ENCODE data around the gene MED12L. TPM values are rescaled to one million over a fixed set of nuclear protein-coding genes. Genes with fewer than 3 reads are reported as not detected.

Gene MED12L
- total and polyA plus RNA-seq, 9 donors, result 0.15 to 2.4 (median 0.75) TPM

DNA sequence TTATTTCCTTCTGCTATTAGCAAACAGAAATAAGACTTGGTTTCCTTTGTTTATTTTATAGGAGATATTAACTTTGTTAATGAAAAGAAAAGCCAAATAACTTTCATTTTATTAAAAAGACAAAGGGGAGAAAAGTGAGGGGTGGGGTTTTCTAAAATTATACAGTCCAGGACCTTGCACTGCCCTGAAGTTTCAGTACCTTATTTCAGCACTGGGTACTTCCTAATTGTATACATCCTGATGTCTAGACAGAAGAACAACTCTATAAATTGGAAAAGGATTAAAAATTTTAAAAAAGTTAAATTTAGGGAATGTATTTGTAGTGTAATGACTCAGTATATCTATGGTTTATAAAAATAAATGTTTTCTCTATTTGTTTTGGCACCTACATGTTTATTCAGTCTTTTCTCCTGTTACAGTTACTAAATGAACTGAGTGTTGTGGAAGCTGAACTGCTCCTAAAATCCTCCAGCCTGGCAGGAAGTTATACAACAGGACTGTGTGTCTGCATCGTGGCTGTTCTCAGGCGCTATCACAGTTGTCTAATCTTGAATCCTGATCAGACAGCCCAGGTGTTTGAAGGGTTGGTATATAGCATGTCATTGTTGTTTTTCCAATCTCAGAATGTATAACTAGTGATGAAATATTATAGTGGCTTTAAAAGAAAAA, 271.5 kb downstream of the MED12L start:
- WGBS, 3 donors, result 64 to 67% (median 65%) methylated on average over 2 of the region's 2 CpGs
- intact Hi-C loops (cut with DNase I), result no loop called here
- no peaks in the 10 kb centered on the region for H3K9me3 ChIP-seq
- H3K27me3 ChIP-seq, result peaks cover 2% of the 10 kb centered on the region
- H3K4me3 ChIP-seq, result no peak overlapping the region
- TF ChIP-seq POLR2A (IDR thresholded peaks at IDR 0.05) (no peak), EP300 (IDR thresholded peaks at IDR 0.05) (no peak), CTCF (IDR thresholded peaks at IDR 0.05) (no peak)
- no peaks in the 10 kb centered on the region for H3K4me1 ChIP-seq (ENCODE audit: insufficient read depth)
- no peak overlapping the region for H3K27ac ChIP-seq
- no peak for DNase-seq
- H3K36me3 ChIP-seq, result no peaks in the 10 kb centered on the region

GRCh38 chr3:151357463-151357850, 272.0 kb downstream of the MED12L start:
- no peak overlapping the region for H3K4me3 ChIP-seq
- intact Hi-C loops (cut with DNase I), result no loop called here
- peaks cover 2% of the 10 kb centered on the region for H3K27me3 ChIP-seq
- H3K36me3 ChIP-seq, result no peaks in the 10 kb centered on the region
- H3K9me3 ChIP-seq, result no peaks in the 10 kb centered on the region
- TF ChIP-seq POLR2A (IDR thresholded peaks at IDR 0.05) (no peak), EP300 (IDR thresholded peaks at IDR 0.05) (no peak), CTCF (IDR thresholded peaks at IDR 0.05) (no peak)
- H3K4me1 ChIP-seq (ENCODE audit: insufficient read depth), result no peaks in the 10 kb centered on the region
- no peak for DNase-seq
- 66 to 86% (median 81%) methylated on average over 2 of the region's 2 CpGs for WGBS, 3 donors
- H3K27ac ChIP-seq, result no peak overlapping the region

DNA sequence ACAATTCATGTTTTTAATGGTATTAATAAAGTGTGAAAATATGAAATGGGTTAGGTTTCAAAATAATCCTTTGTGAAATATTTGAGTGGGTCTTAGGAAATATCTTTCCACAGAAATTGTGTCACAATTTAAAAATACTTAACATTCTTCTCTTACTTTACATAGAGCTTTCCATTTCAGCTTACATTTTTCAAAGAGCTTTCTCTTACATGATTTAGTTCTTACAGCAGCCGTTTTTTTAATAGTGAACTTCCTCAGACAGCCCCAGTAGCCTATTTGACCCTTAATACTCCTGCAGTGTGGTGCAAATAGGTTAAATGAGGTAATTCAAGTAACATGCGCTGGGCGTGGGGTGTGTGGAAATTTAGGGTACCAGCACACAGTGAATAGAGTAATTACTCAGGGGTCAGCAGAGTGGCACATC, 277.3 kb downstream of the MED12L start:
- TF ChIP-seq EP300 (IDR thresholded peaks at IDR 0.05) (no peak), CTCF (IDR thresholded peaks at IDR 0.05) (no peak), POLR2A (IDR thresholded peaks at IDR 0.05) (no peak)
- Histone ChIP-seq H3K27ac (no peak overlapping the region), H3K9me3 (no peaks in the 10 kb centered on the region), H3K4me1 (ENCODE audit: insufficient read depth) (no peaks in the 10 kb centered on the region), H3K36me3 (no peaks in the 10 kb centered on the region), H3K27me3 (no peaks in the 10 kb centered on the region), H3K4me3 (no peak overlapping the region)
- DNase-seq, result no peak
- 56 to 63% (median 62%) methylated on average over 3 of the region's 3 CpGs for WGBS, 3 donors
- intact Hi-C loops (cut with DNase I), result no loop called here

GRCh38 chr3:151366993-151367392, 281.5 kb downstream of the MED12L start:
- no peaks in the 10 kb centered on the region for H3K27me3 ChIP-seq
- H3K27ac ChIP-seq, result no peak overlapping the region
- H3K36me3 ChIP-seq, result no peaks in the 10 kb centered on the region
- no peaks in the 10 kb centered on the region for H3K9me3 ChIP-seq
- no peaks in the 10 kb centered on the region for H3K4me1 ChIP-seq (ENCODE audit: insufficient read depth)
- no peak overlapping the region for H3K4me3 ChIP-seq
- intact Hi-C loops (cut with DNase I), result no loop called here
- TF ChIP-seq POLR2A (IDR thresholded peaks at IDR 0.05) (no peak), EP300 (IDR thresholded peaks at IDR 0.05) (no peak), CTCF (IDR thresholded peaks at IDR 0.05) (no peak)
- WGBS, 3 donors, result 80 to 85% (median 84%) methylated on average over 3 of the region's 3 CpGs
- DNase-seq, result no peak

All from ovary (tissue), 9 donors.